Vagina (tissue), 2 donors: ENCODE results near the gene CFAP99.

ENCODE experiments used
- POLR2AphosphoS5 ChIP-seq, 2 donors: sonication (generic); formaldehyde crosslinking; IDR thresholded peaks; one replicate each; pipeline ENCODE4 v1.9.0; 2017; ENCODE audit warnings: antibody characterized with exemption in 2 of 2, mild to moderate bottlenecking in 2 of 2, low read depth in 1 of 2; ENCODE audit not compliant: insufficient read depth in 1 of 2
- TF ChIP-seq, protein P1 (sequence below), 3 experiments: fragments of 450-650 bp in 2 of 3; fragments of 200-600 bp in 1 of 3; sonication (generic) in 1 of 3; IDR thresholded peaks; one replicate each; pipeline ENCODE4 v1.5.1; 2017 to 2019; ENCODE audit warnings: antibody characterized with exemption in 3 of 3, mild to moderate bottlenecking in 2 of 3, moderate library complexity in 2 of 3

GRCh38 chr4:2428496-2429213, 9.9 kb downstream of the CFAP99 start:
- no peak for TF ChIP-seq POLR2AphosphoS5 (IDR thresholded peaks at IDR 0.05; ENCODE audit: insufficient read depth in 1 of 2, low read depth in 1 of 2)
- TF ChIP-seq, protein P1, sequence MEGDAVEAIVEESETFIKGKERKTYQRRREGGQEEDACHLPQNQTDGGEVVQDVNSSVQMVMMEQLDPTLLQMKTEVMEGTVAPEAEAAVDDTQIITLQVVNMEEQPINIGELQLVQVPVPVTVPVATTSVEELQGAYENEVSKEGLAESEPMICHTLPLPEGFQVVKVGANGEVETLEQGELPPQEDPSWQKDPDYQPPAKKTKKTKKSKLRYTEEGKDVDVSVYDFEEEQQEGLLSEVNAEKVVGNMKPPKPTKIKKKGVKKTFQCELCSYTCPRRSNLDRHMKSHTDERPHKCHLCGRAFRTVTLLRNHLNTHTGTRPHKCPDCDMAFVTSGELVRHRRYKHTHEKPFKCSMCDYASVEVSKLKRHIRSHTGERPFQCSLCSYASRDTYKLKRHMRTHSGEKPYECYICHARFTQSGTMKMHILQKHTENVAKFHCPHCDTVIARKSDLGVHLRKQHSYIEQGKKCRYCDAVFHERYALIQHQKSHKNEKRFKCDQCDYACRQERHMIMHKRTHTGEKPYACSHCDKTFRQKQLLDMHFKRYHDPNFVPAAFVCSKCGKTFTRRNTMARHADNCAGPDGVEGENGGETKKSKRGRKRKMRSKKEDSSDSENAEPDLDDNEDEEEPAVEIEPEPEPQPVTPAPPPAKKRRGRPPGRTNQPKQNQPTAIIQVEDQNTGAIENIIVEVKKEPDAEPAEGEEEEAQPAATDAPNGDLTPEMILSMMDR (IDR thresholded peaks at IDR 0.05), result no peak
